SJSA1 (cell line): ENCODE measurements around the gene POLR3A. TPM values are rescaled to one million over a fixed set of nuclear protein-coding genes. Genes with fewer than 3 reads are reported as not detected.

Source experiments
- DNase-seq, 2 experiments: peaks; one replicate each; pipeline ENCODE4 v3.0.0-alpha.2; 2015 to 2020; ENCODE audit warnings: low spot score in 2 of 2, low read depth in 1 of 2
- H3K27ac ChIP-seq: fragments of 250-450 bp; sonication (Bioruptor Pico); 2 replicates; pipeline ENCODE4 v1.5.1; 2020; ENCODE audit warnings: mild to moderate bottlenecking, moderate library complexity
- H3K27me3 ChIP-seq: fragments of 250-450 bp; sonication (Bioruptor Pico); replicated peaks from 2 replicates; pipeline ENCODE4 v1.5.1; 2020; ENCODE audit warnings: mild to moderate bottlenecking, moderate library complexity
- H3K36me3 ChIP-seq: fragments of 250-450 bp; sonication (Bioruptor Pico); 2 replicates; pipeline ENCODE4 v1.5.1; 2020; ENCODE audit warnings: mild to moderate bottlenecking
- H3K4me1 ChIP-seq: fragments of 250-450 bp; sonication (Bioruptor Pico); replicated peaks from 2 replicates; pipeline ENCODE4 v1.6.1; 2021; ENCODE audit warnings: mild to moderate bottlenecking
- H3K4me3 ChIP-seq: fragments of 250-450 bp; sonication (Bioruptor Pico); 2 replicates; pipeline ENCODE4 v1.5.1; 2020; ENCODE audit warnings: mild to moderate bottlenecking
- H3K9me3 ChIP-seq: fragments of 250-450 bp; sonication (Bioruptor Pico); replicated peaks from 2 replicates; pipeline ENCODE4 v1.5.1; 2020; ENCODE audit warnings: mild to moderate bottlenecking
- total RNA-seq: library from RNA; depleted of rRNA; stranded (reverse); fragments of >200 nt; shearing (Covaris generic); gene quantifications from 2 replicates; pipeline ENCODE4 v1.2.3, GENCODE V29; 2014

The POLR3A gene
- total RNA-seq, 1 experiment from 2014 or later: 10.8 TPM

GRCh38 chr10:78063236-78063635 is 33.9 kb upstream of the POLR3A start:
- no peaks in the 10 kb centered on the region for H3K4me1 ChIP-seq
- no peak overlapping the region for H3K27ac ChIP-seq
- no peaks in the 10 kb centered on the region for H3K9me3 ChIP-seq
- no peak for DNase-seq
- no peak overlapping the region for H3K4me3 ChIP-seq
- no peaks in the 10 kb centered on the region for H3K27me3 ChIP-seq
- no peaks in the 10 kb centered on the region for H3K36me3 ChIP-seq

DNA sequence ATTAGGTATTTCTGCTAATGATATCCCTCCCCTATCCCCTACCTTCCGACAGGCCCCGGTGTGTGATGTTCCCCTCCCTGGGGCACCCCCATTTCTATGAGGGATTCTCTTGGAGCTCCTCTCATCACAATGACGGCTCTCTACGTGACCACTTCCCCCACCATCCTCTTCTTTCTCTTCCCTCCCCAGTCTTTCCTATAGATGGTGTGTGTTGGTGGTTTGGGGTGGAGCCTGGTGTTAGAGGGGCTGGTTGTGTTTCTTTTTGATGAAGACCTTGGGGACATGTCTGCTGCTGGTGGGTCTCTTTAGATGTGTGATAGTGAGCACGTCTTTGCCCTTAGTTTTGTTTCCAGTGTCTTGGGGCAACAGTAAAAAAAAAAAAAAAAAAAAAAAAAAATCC is 33.0 kb upstream of the POLR3A start:
- Histone ChIP-seq H3K4me1 (no peaks in the 10 kb centered on the region), H3K27ac (no peak overlapping the region), H3K36me3 (no peaks in the 10 kb centered on the region), H3K9me3 (no peaks in the 10 kb centered on the region), H3K4me3 (no peak overlapping the region), H3K27me3 (no peaks in the 10 kb centered on the region)
- no peak for DNase-seq

DNA sequence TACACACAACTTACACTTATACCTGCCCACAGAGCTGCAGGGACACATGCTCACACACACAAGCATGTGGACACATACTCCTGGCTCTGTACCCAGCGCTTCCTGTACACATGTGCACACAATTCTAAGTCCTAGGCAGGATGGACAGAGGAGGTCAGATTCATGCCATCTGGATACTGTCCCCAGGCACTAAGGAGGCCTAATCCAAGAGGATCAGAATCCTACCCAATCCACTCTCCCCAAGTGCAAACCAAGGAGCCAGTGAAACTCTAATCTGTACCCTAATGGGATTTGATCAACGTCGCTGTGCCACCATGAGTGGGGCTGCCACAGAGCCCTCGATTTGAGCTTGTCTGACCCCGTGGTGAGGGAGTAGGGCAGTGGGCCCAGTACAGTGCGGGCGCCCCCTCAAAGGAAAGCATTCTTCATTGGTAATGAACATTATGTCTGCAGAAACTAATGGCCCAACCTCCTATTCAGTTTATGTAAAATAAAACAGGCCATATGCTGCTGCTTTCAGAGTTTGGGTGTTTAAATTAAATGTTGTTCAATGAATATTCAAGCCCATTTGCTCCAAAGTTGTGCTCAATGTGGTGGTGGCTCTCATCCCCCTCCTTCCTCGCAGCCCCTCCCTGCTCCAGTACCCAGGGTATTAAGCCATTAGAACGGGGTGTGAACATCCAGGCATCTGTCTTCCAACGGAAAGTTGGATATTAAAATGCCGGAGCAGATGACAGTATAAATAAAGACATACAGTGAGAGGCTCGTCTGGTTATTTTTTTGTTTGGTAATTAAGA is 30.8 kb upstream of the POLR3A start:
- no peak for DNase-seq
- Histone ChIP-seq H3K27me3 (no peaks in the 10 kb centered on the region), H3K9me3 (no peaks in the 10 kb centered on the region), H3K27ac (no peak overlapping the region), H3K36me3 (no peaks in the 10 kb centered on the region), H3K4me1 (no peaks in the 10 kb centered on the region), H3K4me3 (no peak overlapping the region)

DNA sequence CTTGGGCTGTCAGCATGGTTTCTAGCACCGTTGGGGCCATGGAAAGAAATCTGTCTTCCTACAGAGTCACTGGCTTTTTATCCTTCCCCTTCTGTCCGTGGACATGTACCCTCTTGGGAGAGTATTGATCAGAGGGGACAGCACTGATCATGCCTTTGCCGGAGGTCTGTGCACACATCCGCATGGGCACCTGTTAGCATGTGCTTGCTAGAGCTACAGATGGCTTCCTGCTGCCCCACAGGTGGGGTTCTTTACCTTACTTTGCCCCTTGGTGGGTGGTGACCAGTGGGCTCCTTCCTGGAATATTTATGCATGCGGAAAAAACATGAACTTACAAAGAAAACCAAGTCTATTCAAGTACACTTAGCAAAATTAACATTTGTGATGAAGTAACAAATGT is 29.2 kb upstream of the POLR3A start:
- H3K36me3 ChIP-seq: no peaks in the 10 kb centered on the region
- H3K9me3 ChIP-seq: no peaks in the 10 kb centered on the region
- no peak overlapping the region for H3K4me3 ChIP-seq
- H3K27me3 ChIP-seq: no peaks in the 10 kb centered on the region
- DNase-seq: no peak
- no peak overlapping the region for H3K27ac ChIP-seq
- 0 out of 2 replicates have a peak, but pooled peaks cover under 1% of the 10 kb centered on the region for H3K4me1 ChIP-seq

DNA sequence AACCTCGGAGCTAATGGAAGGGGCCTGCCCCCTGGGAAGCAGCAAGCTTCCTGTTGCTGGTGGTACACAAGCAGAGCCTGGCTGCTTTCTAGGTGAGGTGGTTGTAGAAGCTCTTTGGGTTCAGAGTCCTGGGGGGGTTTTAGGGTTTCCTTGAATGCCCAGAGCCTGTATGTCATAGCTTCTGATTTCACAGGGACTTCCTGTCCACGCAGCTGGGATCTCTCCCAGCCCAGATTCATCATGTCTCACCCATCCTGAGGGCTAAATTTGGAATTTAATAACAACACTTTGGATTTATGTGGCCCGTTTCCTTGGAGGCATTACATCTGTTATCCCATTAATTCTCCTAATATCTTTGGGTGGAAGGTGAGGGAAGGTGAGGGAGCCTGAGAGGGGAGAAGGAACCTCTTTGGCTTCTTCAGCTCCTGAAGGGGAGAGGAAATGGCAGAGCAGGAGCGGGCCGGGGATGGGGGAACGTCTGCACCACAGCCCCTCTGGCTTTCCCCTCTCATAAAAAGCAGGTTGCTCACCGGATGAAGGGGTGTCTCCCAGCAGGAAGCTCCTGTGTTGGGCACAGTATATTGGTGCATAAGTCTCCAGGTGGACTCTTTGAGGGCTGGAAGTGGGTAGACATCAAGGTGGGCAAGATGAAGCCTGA is 24.0 kb upstream of the POLR3A start:
- Histone ChIP-seq H3K27ac (no peak overlapping the region), H3K4me3 (no peak overlapping the region), H3K9me3 (no peaks in the 10 kb centered on the region), H3K4me1 (peaks cover 10% of the 10 kb centered on the region; the same call in 1 of the 2 replicates), H3K27me3 (no peaks in the 10 kb centered on the region), H3K36me3 (no peaks in the 10 kb centered on the region)
- DNase-seq: no peak

- no peak overlapping the region for H3K4me3 ChIP-seq
- H3K36me3 ChIP-seq: no peaks in the 10 kb centered on the region
- peaks cover 14% of the 10 kb centered on the region for H3K4me1 ChIP-seq
- no peaks in the 10 kb centered on the region for H3K9me3 ChIP-seq
- no peaks in the 10 kb centered on the region for H3K27me3 ChIP-seq
- DNase-seq: no peak
- H3K27ac ChIP-seq: no peak overlapping the region
Measured at GRCh38 chr10:78049851-78050250, 20.5 kb upstream of the POLR3A start.

GRCh38 chr10:78047314-78047891 is 18.1 kb upstream of the POLR3A start:
- Histone ChIP-seq H3K27ac (no peak overlapping the region), H3K4me3 (no peak overlapping the region), H3K36me3 (peaks cover 13% of the 10 kb centered on the region), H3K9me3 (no peaks in the 10 kb centered on the region), H3K4me1 (peaks cover 4% of the 10 kb centered on the region), H3K27me3 (no peaks in the 10 kb centered on the region)
- peak; percentile 79 to 86 for DNase-seq

DNA sequence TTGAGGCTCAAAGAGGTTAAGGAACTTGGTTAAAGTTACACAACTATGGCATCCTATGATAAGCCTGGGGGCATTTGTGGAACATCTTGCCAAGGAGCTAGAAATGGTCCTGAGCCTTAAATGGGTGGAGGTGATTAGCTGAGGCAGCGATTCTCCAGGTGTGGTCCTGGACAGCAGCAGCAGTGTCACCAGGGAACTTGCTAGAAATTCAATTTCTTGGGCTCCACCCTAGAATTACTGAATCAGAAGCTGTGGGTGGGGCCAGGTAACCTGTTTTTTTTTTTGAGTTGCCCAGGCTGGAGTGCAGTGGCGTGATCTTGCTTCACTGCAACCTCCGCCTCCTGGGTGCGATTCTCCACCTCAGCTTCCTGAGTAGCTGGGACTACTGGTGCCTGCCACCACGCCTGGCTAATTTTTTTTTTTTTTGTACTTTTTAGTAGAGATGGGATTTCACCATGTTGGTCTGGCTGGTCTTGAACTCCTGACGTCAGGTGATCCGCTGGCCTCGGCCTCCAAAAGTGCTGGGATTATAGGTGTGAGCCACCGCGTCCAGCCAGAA is 17.5 kb upstream of the POLR3A start:
- no peak overlapping the region for H3K4me3 ChIP-seq
- DNase-seq: no peak
- no peaks in the 10 kb centered on the region for H3K9me3 ChIP-seq

DNA sequence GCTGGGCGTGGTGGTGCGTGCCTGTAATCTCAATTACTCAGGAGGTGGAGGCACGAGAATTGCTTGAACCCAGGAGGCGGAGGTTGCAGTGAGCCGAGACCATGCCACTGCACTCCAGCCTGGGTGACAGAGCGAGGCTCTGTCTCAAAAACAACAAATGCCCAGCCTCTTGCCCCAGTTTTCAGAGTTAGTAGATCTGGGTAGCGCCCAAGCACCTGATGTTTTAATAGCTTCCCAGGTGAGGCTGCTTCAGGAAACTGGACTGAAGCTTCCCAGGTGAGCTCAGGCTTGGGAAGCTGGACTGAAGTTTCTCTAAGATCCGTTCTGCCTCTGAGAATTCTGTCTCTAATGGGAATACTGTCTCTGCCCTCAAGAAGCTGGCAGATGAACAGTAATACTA is 16.5 kb upstream of the POLR3A start:
- DNase-seq: no peak
- Histone ChIP-seq H3K4me3 (no peak overlapping the region), H3K9me3 (no peaks in the 10 kb centered on the region), H3K27me3 (no peaks in the 10 kb centered on the region), H3K36me3 (peaks cover 28% of the 10 kb centered on the region), H3K4me1 (peaks cover 4% of the 10 kb centered on the region), H3K27ac (no peak overlapping the region)

More for the DNA sequence above, 17.5 kb upstream of the POLR3A start:
- Histone ChIP-seq H3K4me1 (peaks cover 4% of the 10 kb centered on the region), H3K36me3 (peaks cover 19% of the 10 kb centered on the region), H3K27me3 (no peaks in the 10 kb centered on the region), H3K27ac (no peak overlapping the region)

- Histone ChIP-seq H3K4me1 (peaks cover 4% of the 10 kb centered on the region), H3K27me3 (no peaks in the 10 kb centered on the region), H3K27ac (no peak overlapping the region), H3K9me3 (no peaks in the 10 kb centered on the region), H3K36me3 (peaks cover 35% of the 10 kb centered on the region), H3K4me3 (no peak overlapping the region)
- DNase-seq: no peak
Measured at GRCh38 chr10:78045237-78045636, 15.9 kb upstream of the POLR3A start.

DNA sequence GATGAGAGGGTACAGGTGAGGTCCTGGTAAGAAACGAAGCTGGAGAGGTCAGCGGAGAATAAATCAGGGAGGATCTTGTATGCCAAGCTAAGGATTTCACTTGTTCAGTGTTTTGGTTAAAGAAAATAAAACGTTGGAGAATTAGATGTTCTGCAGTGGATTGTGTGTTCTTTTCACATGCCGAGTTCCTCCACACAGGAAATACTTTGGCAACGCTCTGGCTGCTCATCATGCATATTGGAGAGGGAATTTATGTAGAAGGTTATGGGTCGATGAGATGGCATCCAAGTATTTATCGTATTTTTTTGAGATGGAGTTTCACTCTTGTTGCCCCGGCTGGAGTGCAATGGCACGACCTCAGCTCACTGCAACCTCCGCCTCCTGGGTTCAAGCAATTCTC is 15.4 kb upstream of the POLR3A start:
- no peak for DNase-seq
- Histone ChIP-seq H3K36me3 (peaks cover 40% of the 10 kb centered on the region), H3K9me3 (no peaks in the 10 kb centered on the region), H3K4me1 (peaks cover 4% of the 10 kb centered on the region), H3K27ac (no peak overlapping the region), H3K27me3 (no peaks in the 10 kb centered on the region), H3K4me3 (no peak overlapping the region)

- Histone ChIP-seq H3K36me3 (peaks cover 45% of the 10 kb centered on the region), H3K9me3 (no peaks in the 10 kb centered on the region), H3K4me1 (peaks cover 4% of the 10 kb centered on the region), H3K27ac (no peak overlapping the region), H3K4me3 (no peak overlapping the region), H3K27me3 (no peaks in the 10 kb centered on the region)
- DNase-seq: no peak
Measured at GRCh38 chr10:78044179-78044578, 14.9 kb upstream of the POLR3A start.

DNA sequence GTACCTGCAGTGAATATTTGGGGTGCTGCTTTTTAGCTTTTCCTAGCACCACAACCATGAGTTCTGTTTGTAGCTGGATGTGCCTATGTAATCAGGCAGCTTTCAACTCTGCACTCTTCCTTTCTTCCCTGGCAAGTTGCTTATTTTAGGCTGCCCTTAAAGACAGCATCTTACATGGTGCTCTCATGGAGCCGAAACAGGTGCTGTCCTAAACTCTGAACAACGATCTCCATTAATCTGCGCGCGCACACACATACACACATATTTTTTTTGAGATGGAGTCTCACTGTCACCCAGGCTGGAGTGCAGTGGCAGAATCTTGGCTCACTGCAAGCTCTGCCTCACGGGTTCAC is 13.4 kb upstream of the POLR3A start:
- H3K9me3 ChIP-seq: no peaks in the 10 kb centered on the region
- H3K27me3 ChIP-seq: no peaks in the 10 kb centered on the region
- DNase-seq: no peak
- no peak overlapping the region for H3K27ac ChIP-seq
- H3K4me1 ChIP-seq: peaks cover 4% of the 10 kb centered on the region
- no peak overlapping the region for H3K4me3 ChIP-seq
- H3K36me3 ChIP-seq: peaks cover 58% of the 10 kb centered on the region
